Fibroblast of mammary gland (primary cell): Measurements from ENCODE around the gene DNAAF5.
A peak's percentile ranks its signal among the peaks of the same experiment; 100 is the strongest.

Experiments
- DNase-seq: peaks from one replicate; pipeline ENCODE4 v3.0.0-alpha.2; 2010; ENCODE audit warnings: low read depth
- H3K4me3 ChIP-seq: 2 replicates; pipeline ENCODE4 v1.5.1; 2011; ENCODE audit warnings: low read depth, mild to moderate bottlenecking, low read length, moderate library complexity; ENCODE audit not compliant: control insufficient read depth
- CTCF ChIP-seq: conservative IDR thresholded peaks from 2 replicates; pipeline ENCODE4 v1.5.1; 2011; ENCODE audit warnings: low read depth, low read length, inconsistent platforms; ENCODE audit not compliant: control insufficient read depth, insufficient read depth

The DNAAF5 gene

GRCh38 chr7:828793-829561, 102.5 kb downstream of the DNAAF5 start:
- H3K4me3 ChIP-seq = no peak overlapping the region
- no peak for DNase-seq
- no peak for TF ChIP-seq CTCF

GRCh38 chr7:830069-830468, 103.6 kb downstream of the DNAAF5 start:
- H3K4me3 ChIP-seq = no peak overlapping the region
- no peak for TF ChIP-seq CTCF
- no peak for DNase-seq

GRCh38 chr7:831596-832166, 105.2 kb downstream of the DNAAF5 start:
- no peak for TF ChIP-seq CTCF
- peak overlapping the region; percentile 19 for H3K4me3 ChIP-seq
- DNase-seq = peak; percentile 95

GRCh38 chr7:832167-832967, 105.9 kb downstream of the DNAAF5 start, which contains the start of gene SUN1:
Gene SUN1 (plus strand): TSS chr7:832476. CDS start chr7:832525, 49 bp downstream.
- no peak for TF ChIP-seq CTCF
- H3K4me3 ChIP-seq = peak within 1 kb of the TSS; percentile 19
- peak; percentile 86 for DNase-seq

- DNase-seq = peak; percentile 17
- no peak for TF ChIP-seq CTCF
- H3K4me3 ChIP-seq = no peak overlapping the region
Observed at GRCh38 chr7:832968-833424, 106.5 kb downstream of the DNAAF5 start.

GRCh38 chr7:833601-834258, 107.2 kb downstream of the DNAAF5 start:
- no peak for TF ChIP-seq CTCF
- no peak overlapping the region for H3K4me3 ChIP-seq
- DNase-seq = peak; percentile 35
